Right lobe of liver (tissue), 6 donors: ENCODE results near the gene MYO5B. TPM values are rescaled to one million over a fixed set of nuclear protein-coding genes. Genes with fewer than 3 reads are reported as not detected.

Source experiments
- ATAC-seq, 4 donors: fragments of 200-7000 bp; cut with Tn5 transposase; one replicate each; pipeline ENCODE4 v1.9.1; 2020; ENCODE audit warnings: mild to moderate bottlenecking in 4 of 4, moderate library complexity in 4 of 4
- DNase-seq, 3 donors: peaks; one replicate each; pipeline ENCODE4 v3.0.0-alpha.2; 2020
- H3K27ac ChIP-seq, 3 donors: fragments of 200-600 bp; one replicate each; pipeline ENCODE4 v1.8.0; 2022
- H3K27me3 ChIP-seq, 2 donors: fragments of 200-600 bp; one replicate each; pipeline ENCODE4 v1.8.0; 2022
- H3K36me3 ChIP-seq, 4 donors: fragments of 200-600 bp; sonication (generic) in 1 of 4; one replicate each; pipeline versions ENCODE4 v1.5.1 to v1.8.0; 2017 to 2022; ENCODE audit warnings: control low read depth in 1 of 4
- H3K4me1 ChIP-seq, 4 donors: fragments of 200-600 bp; sonication (generic) in 1 of 4; one replicate each; pipeline versions ENCODE4 v1.5.1 to v1.8.0; 2017 to 2022; ENCODE audit warnings: control low read depth in 1 of 4
- H3K4me3 ChIP-seq, 3 donors: fragments of 200-600 bp; one replicate each; pipeline ENCODE4 v1.8.0; 2022
- H3K9me3 ChIP-seq, 4 donors: fragments of 200-600 bp; sonication (generic) in 1 of 4; one replicate each; pipeline versions ENCODE4 v1.5.1 to v1.8.0; 2017 to 2022; ENCODE audit warnings: control low read depth in 1 of 4
- POLR2A ChIP-seq: fragments of 450-650 bp; IDR thresholded peaks from one replicate; pipeline ENCODE4 v1.6.1; 2017; ENCODE audit warnings: antibody characterized with exemption, mild to moderate bottlenecking
- WGBS: methylation state at CpG from one replicate; pipeline ENCODE4 v1.1.6; 2018; ENCODE audit warnings: low coverage, low lambda C conversion rate; ENCODE audit not compliant: insufficient coverage; ENCODE audit errors: missing lambda C conversion rate; 5-methylcytosine and 5-hydroxymethylcytosine counted together
- intact Hi-C, 2 donors: fragments of 100-400 bp; cut with DNase I; formaldehyde crosslinking; loops; one replicate each; pipeline versions ENCODE4 v1.11.2 to v1.14.1; 2022
- total RNA-seq, 6 experiments: library from RNA; depleted of rRNA in 2 of 6; stranded (reverse); fragments of >200 nt in 2 of 6; fragmentation: NEBNext Ultra II Directional in 3 of 6; extraction: Animal tissue kit (Norgen Biotek cat#: 25700) in 3 of 6; gene quantifications; one replicate each; pipeline versions ENCODE4 v1.1.0 to v1.2.4, GENCODE V29; 2016 to 2023
- TF ChIP-seq, protein P1 (sequence below), 4 donors: fragments of 200-600 bp in 3 of 4; fragments of 450-650 bp in 1 of 4; IDR thresholded peaks; one replicate each; pipeline versions ENCODE4 v1.5.1 to v1.8.0; 2016 to 2022; ENCODE audit warnings: antibody characterized with exemption in 4 of 4, mild to moderate bottlenecking in 2 of 4
- donor health status: DM: no; HTN: yes; CAD: no.
- donor health status: DM: no; HTN: no; CAD: no.
- donor health status: DM: no; HTN: no; CAD: no.
- donor health status: DM: no; HTN: yes; CAD: no.
- donor health status: DM: no; HTN: yes; CAD: no.

Gene MYO5B
- total RNA-seq, 6 experiments from 2014 or later = 13.4 to 25.1 (median 16.6) TPM

GRCh38 chr18:50201476-50202018, 6.6 kb upstream of the MYO5B start:
- Histone ChIP-seq H3K4me3 (no peak overlapping the region), H3K27me3 (no peaks in the 10 kb centered on the region), H3K9me3 (no peaks in the 10 kb centered on the region), H3K36me3 (no peaks in the 10 kb centered on the region), H3K4me1 (no peaks in the 10 kb centered on the region), H3K27ac (no peak overlapping the region)
- WGBS = 76% methylated on average over 1 of the region's 1 CpG
- TF ChIP-seq, protein P1, sequence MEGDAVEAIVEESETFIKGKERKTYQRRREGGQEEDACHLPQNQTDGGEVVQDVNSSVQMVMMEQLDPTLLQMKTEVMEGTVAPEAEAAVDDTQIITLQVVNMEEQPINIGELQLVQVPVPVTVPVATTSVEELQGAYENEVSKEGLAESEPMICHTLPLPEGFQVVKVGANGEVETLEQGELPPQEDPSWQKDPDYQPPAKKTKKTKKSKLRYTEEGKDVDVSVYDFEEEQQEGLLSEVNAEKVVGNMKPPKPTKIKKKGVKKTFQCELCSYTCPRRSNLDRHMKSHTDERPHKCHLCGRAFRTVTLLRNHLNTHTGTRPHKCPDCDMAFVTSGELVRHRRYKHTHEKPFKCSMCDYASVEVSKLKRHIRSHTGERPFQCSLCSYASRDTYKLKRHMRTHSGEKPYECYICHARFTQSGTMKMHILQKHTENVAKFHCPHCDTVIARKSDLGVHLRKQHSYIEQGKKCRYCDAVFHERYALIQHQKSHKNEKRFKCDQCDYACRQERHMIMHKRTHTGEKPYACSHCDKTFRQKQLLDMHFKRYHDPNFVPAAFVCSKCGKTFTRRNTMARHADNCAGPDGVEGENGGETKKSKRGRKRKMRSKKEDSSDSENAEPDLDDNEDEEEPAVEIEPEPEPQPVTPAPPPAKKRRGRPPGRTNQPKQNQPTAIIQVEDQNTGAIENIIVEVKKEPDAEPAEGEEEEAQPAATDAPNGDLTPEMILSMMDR (IDR thresholded peaks at IDR 0.05) = no peak
- TF ChIP-seq POLR2A = no peak
- intact Hi-C loops = loop anchor here in 1 of 2 donors (10.0 kb wide), 1 partner anchor 187 kb away; no protein-coding TSS in a partner anchor
- DNase-seq (no peak), ATAC-seq (no peak)

DNA sequence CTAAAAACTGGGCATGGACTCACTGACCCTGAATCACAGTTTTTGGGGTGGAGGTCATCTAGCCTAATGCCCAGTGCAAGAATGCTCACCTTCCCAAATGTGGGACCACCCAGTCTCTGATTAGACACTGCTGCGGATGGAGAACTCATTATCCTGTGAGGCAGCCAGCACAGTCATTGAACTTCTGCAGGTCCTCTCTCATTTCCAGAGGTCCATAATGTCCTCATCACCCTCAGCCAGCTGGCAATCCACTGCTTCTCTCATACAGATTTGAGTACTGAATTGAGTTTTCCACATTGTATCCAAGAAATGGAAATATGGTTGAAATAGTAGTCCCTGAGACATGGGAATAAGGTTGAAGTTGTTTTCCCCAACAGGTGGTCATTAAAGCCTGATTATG, 5.0 kb upstream of the MYO5B start:
- intact Hi-C loops = loop anchor here in 1 of 2 donors (10.0 kb wide), 1 partner anchor 185 kb away; no protein-coding TSS in a partner anchor
- ATAC-seq = no peak
- no peak for DNase-seq
- 83% methylated on average over 1 of the region's 1 CpG for WGBS
- H3K4me1 ChIP-seq = no peaks in the 10 kb centered on the region
- H3K9me3 ChIP-seq = no peaks in the 10 kb centered on the region
- H3K27me3 ChIP-seq = no peaks in the 10 kb centered on the region
- no peak overlapping the region for H3K4me3 ChIP-seq
- no peaks in the 10 kb centered on the region for H3K36me3 ChIP-seq
- no peak overlapping the region for H3K27ac ChIP-seq
- TF ChIP-seq POLR2A = no peak
- TF ChIP-seq, protein P1 (IDR thresholded peaks at IDR 0.05) = no peak

DNA sequence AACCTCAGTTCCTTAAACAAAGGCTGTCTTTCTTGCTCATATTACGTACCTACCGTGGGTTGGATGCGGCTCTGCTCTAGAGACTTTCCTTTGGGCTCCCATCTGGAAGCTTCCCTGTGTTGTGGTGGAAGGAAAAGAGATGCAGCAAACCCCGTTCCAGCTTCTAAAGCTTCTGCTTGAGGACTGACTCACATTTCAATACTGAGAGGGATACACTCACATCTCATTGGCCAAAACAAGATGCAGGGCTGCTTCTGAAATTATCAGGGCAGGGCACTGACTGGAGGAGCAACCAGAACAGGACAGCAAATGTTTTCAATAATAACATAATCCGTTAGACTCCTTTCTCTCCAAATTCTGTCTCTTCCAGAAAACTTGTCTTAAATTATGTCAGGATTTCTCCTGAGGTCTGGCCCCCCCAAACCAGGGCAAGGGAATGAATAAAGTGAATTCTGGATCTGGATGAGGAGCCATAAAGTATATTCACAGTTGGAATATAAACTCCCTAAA, 4.5 kb upstream of the MYO5B start:
- Histone ChIP-seq H3K4me1 (no peaks in the 10 kb centered on the region), H3K9me3 (no peaks in the 10 kb centered on the region), H3K27ac (no peak overlapping the region), H3K4me3 (no peak overlapping the region), H3K27me3 (no peaks in the 10 kb centered on the region), H3K36me3 (no peaks in the 10 kb centered on the region)
- intact Hi-C loops = no loop called here
- no peak for DNase-seq
- WGBS = 63% methylated on average over 4 of the region's 5 CpGs
- ATAC-seq = no peak
- TF ChIP-seq, protein P1 (IDR thresholded peaks at IDR 0.05) = no peak
- no peak for TF ChIP-seq POLR2A

GRCh38 chr18:50196261-50196660, 1.3 kb upstream of the MYO5B start:
- Histone ChIP-seq H3K27me3 (no peaks in the 10 kb centered on the region), H3K4me1 (peaks cover 0 to 11% (median 0%) of the 10 kb centered on the region in 4 donors), H3K4me3 (no peak overlapping the region), H3K27ac (no peak overlapping the region), H3K9me3 (no peaks in the 10 kb centered on the region), H3K36me3 (no peaks in the 10 kb centered on the region)
- no peak for TF ChIP-seq POLR2A
- TF ChIP-seq, protein P1 (IDR thresholded peaks at IDR 0.05) = no peak
- ATAC-seq (no peak), DNase-seq (no peak)
- 72% methylated on average over 3 of the region's 3 CpGs for WGBS
- intact Hi-C loops = no loop called here
